ENCODE data around the gene COL19A1. TPM values are rescaled to one million over a fixed set of nuclear protein-coding genes. Genes with fewer than 3 reads are reported as not detected.

COL19A1 gene
- polyA plus RNA-seq, 4 donors, result 2.1 to 3.3 (median 3.1) TPM

- no peak for DNase-seq (ENCODE audit: low read depth in 4 of 4, low spot score in 2 of 4)
Measured at GRCh38 chr6:70198785-70199184, 332.4 kb downstream of the COL19A1 start.

GRCh38 chr6:70208235-70208790 is 342.0 kb downstream of the COL19A1 start:
- DNase-seq (ENCODE audit: low read depth in 4 of 4, low spot score in 2 of 4), result no peak

GRCh38 chr6:70210462-70210861 is 344.1 kb downstream of the COL19A1 start:
- DNase-seq (ENCODE audit: low read depth in 4 of 4, low spot score in 2 of 4), result no peak

- no peak for DNase-seq (ENCODE audit: low read depth in 4 of 4, low spot score in 2 of 4)
Measured at GRCh38 chr6:70215460-70216108, 349.2 kb downstream of the COL19A1 start.

GRCh38 chr6:70216767-70217166 is 350.4 kb downstream of the COL19A1 start:
- no peak for DNase-seq (ENCODE audit: low read depth in 4 of 4, low spot score in 2 of 4)

- no peak for DNase-seq (ENCODE audit: low read depth in 4 of 4, low spot score in 2 of 4)
Measured at GRCh38 chr6:70219943-70220613, 353.7 kb downstream of the COL19A1 start.

GRCh38 chr6:70221025-70221714 is 354.8 kb downstream of the COL19A1 start:
- peak in 2 of 4 donors; percentile 21 to 26 for DNase-seq (ENCODE audit: low read depth in 4 of 4, low spot score in 2 of 4)

GRCh38 chr6:70221715-70222438 is 355.5 kb downstream of the COL19A1 start:
- DNase-seq (ENCODE audit: low read depth in 4 of 4, low spot score in 2 of 4), result no peak

GRCh38 chr6:70222439-70222749 is 356.0 kb downstream of the COL19A1 start:
- DNase-seq (ENCODE audit: low read depth in 4 of 4, low spot score in 2 of 4), result no peak

- DNase-seq (ENCODE audit: low read depth in 4 of 4, low spot score in 2 of 4), result no peak
Measured at GRCh38 chr6:70225055-70225454, 358.7 kb downstream of the COL19A1 start.

- DNase-seq (ENCODE audit: low read depth in 4 of 4, low spot score in 2 of 4), result no peak
Measured at GRCh38 chr6:70231311-70231710, 365.0 kb downstream of the COL19A1 start.

GRCh38 chr6:70234561-70235236 is 368.3 kb downstream of the COL19A1 start:
- no peak for DNase-seq (ENCODE audit: low read depth in 4 of 4, low spot score in 2 of 4)

- no peak for DNase-seq (ENCODE audit: low read depth in 4 of 4, low spot score in 2 of 4)
Measured at GRCh38 chr6:70236343-70236742, 370.0 kb downstream of the COL19A1 start.

- DNase-seq (ENCODE audit: low read depth in 4 of 4, low spot score in 2 of 4), result no peak
Measured at GRCh38 chr6:70241031-70241430, 374.7 kb downstream of the COL19A1 start.

- DNase-seq (ENCODE audit: low read depth in 4 of 4, low spot score in 2 of 4), result no peak
Measured at GRCh38 chr6:70241991-70242420, 375.6 kb downstream of the COL19A1 start.

GRCh38 chr6:70246118-70246517 is 379.8 kb downstream of the COL19A1 start:
- no peak for DNase-seq (ENCODE audit: low read depth in 4 of 4, low spot score in 2 of 4)

- no peak for DNase-seq (ENCODE audit: low read depth in 4 of 4, low spot score in 2 of 4)
Measured at GRCh38 chr6:70252604-70253003, 386.2 kb downstream of the COL19A1 start.

- no peak for DNase-seq (ENCODE audit: low read depth in 4 of 4, low spot score in 2 of 4)
Measured at GRCh38 chr6:70253923-70254322, 387.6 kb downstream of the COL19A1 start.

- no peak for DNase-seq (ENCODE audit: low read depth in 4 of 4, low spot score in 2 of 4)
Measured at GRCh38 chr6:70254784-70255183, 388.4 kb downstream of the COL19A1 start.

- no peak for DNase-seq (ENCODE audit: low read depth in 4 of 4, low spot score in 2 of 4)
Measured at GRCh38 chr6:70257768-70258273, 391.5 kb downstream of the COL19A1 start.

Measured in left renal cortex interstitium (tissue), 4 donors.